Small intestine (tissue), 7 donors: ENCODE data around the gene TENM4. TPM values are rescaled to one million over a fixed set of nuclear protein-coding genes. Genes with fewer than 3 reads are reported as not detected.
"Not testable (repeated sequence)": the region's sequence is repeated elsewhere in the genome, so short reads cannot be mapped to it uniquely, and the experiment has no call there.

Experiments used
- DNase-seq, 2 donors: peaks; one replicate each; pipeline versions ENCODE4 v3.0.0 to v3.0.0-alpha.2; 2013
- FAIRE-seq: peaks from 2 replicates; lab custom pipeline; 2012; peaks lifted over from hg19 to GRCh38; lab: Jason Lieb, UNC
- H3K27ac ChIP-seq, 3 donors: one replicate each; pipeline ENCODE4 v1.5.1; 2013; ENCODE audit warnings: low read length in 2 of 3, mild to moderate bottlenecking in 2 of 3, control low read depth in 1 of 3, inconsistent platforms in 1 of 3, low read depth in 1 of 3, moderate library complexity in 1 of 3
- H3K27me3 ChIP-seq, 3 donors: one replicate each; pipeline ENCODE4 v1.6.1; 2013; ENCODE audit warnings: low read length in 3 of 3, inconsistent platforms in 1 of 3; ENCODE audit not compliant: control insufficient read depth in 3 of 3, insufficient read depth in 3 of 3
- H3K36me3 ChIP-seq, 3 donors: one replicate each; pipeline ENCODE4 v1.6.1; 2013; ENCODE audit warnings: low read length in 3 of 3, inconsistent platforms in 1 of 3, low read depth in 1 of 3, mild to moderate bottlenecking in 1 of 3, moderate library complexity in 1 of 3; ENCODE audit not compliant: control insufficient read depth in 3 of 3, insufficient read depth in 2 of 3
- H3K4me1 ChIP-seq, 3 donors: one replicate each; pipeline ENCODE4 v1.6.1; 2013; ENCODE audit warnings: low read length in 2 of 3, inconsistent platforms in 1 of 3, low read depth in 1 of 3, mild to moderate bottlenecking in 1 of 3, moderate library complexity in 1 of 3; ENCODE audit not compliant: control insufficient read depth in 3 of 3, insufficient read depth in 2 of 3
- H3K4me3 ChIP-seq, 3 donors: one replicate each; pipeline ENCODE4 v1.5.1; 2013; ENCODE audit warnings: low read length in 3 of 3, control low read depth in 1 of 3, inconsistent platforms in 1 of 3, low read depth in 1 of 3, mild to moderate bottlenecking in 1 of 3, moderate library complexity in 1 of 3
- H3K9me3 ChIP-seq, 2 donors: one replicate each; pipeline ENCODE4 v1.6.1; 2013; ENCODE audit warnings: low read depth in 1 of 2, low read length in 1 of 2; ENCODE audit not compliant: control insufficient read depth in 2 of 2, insufficient read depth in 1 of 2
- WGBS, 3 donors: extraction: QIAGEN DNeasy Blood & Tissue Kit; methylation state at CpG; one replicate each; pipeline ENCODE4 v1.1.7; 2013; 5-methylcytosine and 5-hydroxymethylcytosine counted together
- polyA plus RNA-seq, 4 donors: library from polyadenylated mRNA; stranded (reverse) in 3 of 4; unstranded in 1 of 4; fragments of 200-250 nt in 3 of 4; fragments of 120-200 nt in 1 of 4; gene quantifications; one replicate each; pipeline versions ENCODE4 v1.2.1 to v1.2.3, GENCODE V29; 2013
- donor health status: healthy with polysubstance abuse.
- donor health status: control.
- donor health status: control.
- donor health status: Bipolar disorder and iron deficiency.
- donor health status: healthy.

TENM4 gene
- polyA plus RNA-seq, 4 donors = under 0.01 to 0.96 (median 0.31) TPM; not detected in 1

DNA sequence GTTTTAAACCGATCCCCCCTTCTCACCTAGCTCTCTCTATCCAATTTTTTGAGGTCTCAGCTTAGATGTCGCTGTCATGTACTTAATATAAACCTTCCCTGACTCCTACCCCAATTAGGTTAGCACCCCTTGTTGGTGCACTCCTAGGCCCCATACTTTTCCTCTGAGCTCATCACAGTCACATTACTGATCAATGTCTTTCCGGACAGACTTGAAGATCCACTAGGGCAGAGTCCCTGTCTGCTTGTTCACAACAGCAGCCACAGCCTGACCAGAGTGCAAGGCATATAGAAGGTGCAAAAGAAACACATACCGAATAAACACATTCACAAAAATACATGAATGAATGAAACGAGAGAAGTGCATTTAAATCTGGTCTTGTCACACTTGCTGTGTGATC, 605.2 kb downstream of the TENM4 start:
- WGBS, 3 donors = 80 to 89% (median 84%) methylated on average over 5 of the region's 5 CpGs
- no peak overlapping the region for H3K27ac ChIP-seq
- no peak for FAIRE-seq
- H3K27me3 ChIP-seq = no peaks in the 10 kb centered on the region
- no peaks in the 10 kb centered on the region for H3K36me3 ChIP-seq
- DNase-seq = no peak
- no peak overlapping the region for H3K4me3 ChIP-seq
- H3K9me3 ChIP-seq = no peaks in the 10 kb centered on the region
- H3K4me1 ChIP-seq = no peaks in the 10 kb centered on the region

DNA sequence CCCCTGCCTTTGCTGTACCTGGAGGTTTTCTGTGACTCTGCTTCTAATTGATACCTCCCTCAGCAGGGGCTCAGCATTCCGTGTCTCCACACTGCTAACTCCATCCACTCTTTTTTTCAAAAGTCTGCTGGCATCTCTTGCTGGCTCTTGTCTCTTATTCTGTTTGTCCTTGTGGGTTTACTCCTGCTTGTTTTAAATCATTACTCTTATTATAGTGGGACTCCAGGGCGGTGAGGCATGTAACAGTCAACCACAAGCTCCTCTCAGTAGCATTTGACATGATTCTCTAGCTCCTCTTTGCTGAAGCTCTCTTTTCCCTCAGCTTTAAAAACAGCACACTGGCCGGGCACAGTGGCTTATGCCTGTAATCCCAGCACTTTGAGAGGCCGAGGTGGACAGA, 605.9 kb downstream of the TENM4 start:
- FAIRE-seq = no peak
- no peak overlapping the region for H3K4me3 ChIP-seq
- DNase-seq = no peak
- H3K27me3 ChIP-seq = no peaks in the 10 kb centered on the region
- H3K4me1 ChIP-seq = no peaks in the 10 kb centered on the region
- 84 to 90% (median 88%) methylated on average over 4 of the region's 4 CpGs for WGBS, 3 donors
- H3K9me3 ChIP-seq = no peaks in the 10 kb centered on the region
- H3K27ac ChIP-seq = no peak overlapping the region
- H3K36me3 ChIP-seq = no peaks in the 10 kb centered on the region

DNA sequence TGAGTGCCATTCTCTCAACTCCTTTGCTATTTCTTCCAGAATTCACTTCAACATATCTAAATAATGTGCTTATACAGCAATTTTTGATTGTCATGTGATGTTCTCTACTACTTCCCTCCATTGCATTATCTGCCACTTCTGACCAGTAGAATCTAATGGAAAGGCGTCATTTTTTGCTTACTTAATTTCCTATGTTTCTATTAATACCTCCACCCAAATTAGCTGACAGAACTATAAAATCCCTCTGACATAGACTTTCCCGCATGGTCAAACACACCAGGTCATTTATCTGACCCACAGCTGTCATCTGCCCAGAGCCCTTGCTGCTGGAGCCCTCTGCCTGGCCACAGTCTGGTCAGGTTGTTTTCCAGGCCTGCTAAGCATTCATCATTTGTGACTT, 607.6 kb downstream of the TENM4 start:
- H3K4me1 ChIP-seq = no peaks in the 10 kb centered on the region
- FAIRE-seq = no peak
- H3K27me3 ChIP-seq = no peaks in the 10 kb centered on the region
- no peak for DNase-seq
- no peak overlapping the region for H3K27ac ChIP-seq
- no peak overlapping the region for H3K4me3 ChIP-seq
- H3K36me3 ChIP-seq = no peaks in the 10 kb centered on the region
- H3K9me3 ChIP-seq = no peaks in the 10 kb centered on the region
- WGBS, 3 donors = 77 to 86% (median 80%) methylated on average over 2 of the region's 2 CpGs

DNA sequence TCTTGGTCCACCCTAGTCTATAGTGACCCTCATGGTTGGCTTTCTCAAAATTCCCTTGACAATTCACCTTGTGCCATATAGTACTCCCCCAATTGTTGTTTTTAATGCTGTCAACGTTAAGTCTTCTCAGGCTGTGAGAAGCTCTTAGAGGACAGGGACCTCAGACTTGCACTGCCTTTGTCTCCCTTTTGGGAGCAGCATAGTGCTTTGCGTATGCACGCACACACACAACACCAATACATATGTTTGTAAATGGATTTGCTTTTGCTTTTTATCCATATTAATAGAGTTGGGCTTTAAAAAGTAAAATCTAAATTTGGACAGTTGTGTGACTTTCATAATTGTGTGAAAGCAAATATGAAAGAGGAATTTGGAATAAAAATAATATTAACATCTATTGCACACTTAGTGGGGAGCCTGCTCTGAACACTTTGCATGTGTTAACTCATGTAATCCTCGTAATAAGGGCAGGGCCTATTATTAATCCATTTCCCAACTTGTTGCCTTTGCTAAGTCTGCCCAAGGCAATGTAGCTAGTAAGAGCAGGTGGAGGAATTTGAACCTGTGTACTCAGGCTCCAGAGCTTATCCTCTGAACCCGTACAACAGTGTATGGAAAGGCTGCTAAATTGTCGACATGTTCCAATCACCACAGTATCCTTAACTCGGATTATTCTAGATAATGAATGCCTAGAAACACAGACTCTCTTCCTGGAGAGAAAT, 608.4 kb downstream of the TENM4 start:
- FAIRE-seq = no peak
- Histone ChIP-seq H3K36me3 (no peaks in the 10 kb centered on the region), H3K4me3 (no peak overlapping the region), H3K4me1 (no peaks in the 10 kb centered on the region), H3K27ac (no peak overlapping the region), H3K9me3 (no peaks in the 10 kb centered on the region), H3K27me3 (no peaks in the 10 kb centered on the region)
- DNase-seq = no peak
- 60 to 74% (median 63%) methylated on average over 7 of the region's 7 CpGs for WGBS, 3 donors

DNA sequence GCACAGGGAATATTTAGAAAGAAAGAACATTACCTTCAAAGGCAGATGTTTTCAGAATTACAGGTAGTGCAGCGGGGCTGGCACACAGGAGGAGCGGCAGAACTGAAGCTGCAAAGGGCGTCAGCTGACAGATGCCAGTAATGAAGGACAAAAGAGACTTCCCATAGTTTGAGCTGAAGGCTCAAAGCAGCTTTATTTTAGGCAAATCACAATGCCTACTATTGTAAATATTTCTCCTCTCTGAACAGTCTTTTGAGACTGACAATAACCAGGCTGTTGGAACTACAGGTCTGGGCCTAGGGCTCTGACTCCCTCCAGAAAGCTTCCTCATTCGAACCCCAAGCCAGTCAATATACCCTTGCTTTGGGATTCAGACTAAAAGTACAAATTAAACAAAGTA, 609.3 kb downstream of the TENM4 start:
- H3K36me3 ChIP-seq = no peaks in the 10 kb centered on the region
- H3K4me1 ChIP-seq = no peaks in the 10 kb centered on the region
- DNase-seq (no peak), FAIRE-seq (no peak)
- no peak overlapping the region for H3K4me3 ChIP-seq
- 79 to 93% (median 90%) methylated on average over 4 of the region's 4 CpGs for WGBS, 3 donors
- no peak overlapping the region for H3K27ac ChIP-seq
- no peaks in the 10 kb centered on the region for H3K27me3 ChIP-seq
- H3K9me3 ChIP-seq = no peaks in the 10 kb centered on the region

DNA sequence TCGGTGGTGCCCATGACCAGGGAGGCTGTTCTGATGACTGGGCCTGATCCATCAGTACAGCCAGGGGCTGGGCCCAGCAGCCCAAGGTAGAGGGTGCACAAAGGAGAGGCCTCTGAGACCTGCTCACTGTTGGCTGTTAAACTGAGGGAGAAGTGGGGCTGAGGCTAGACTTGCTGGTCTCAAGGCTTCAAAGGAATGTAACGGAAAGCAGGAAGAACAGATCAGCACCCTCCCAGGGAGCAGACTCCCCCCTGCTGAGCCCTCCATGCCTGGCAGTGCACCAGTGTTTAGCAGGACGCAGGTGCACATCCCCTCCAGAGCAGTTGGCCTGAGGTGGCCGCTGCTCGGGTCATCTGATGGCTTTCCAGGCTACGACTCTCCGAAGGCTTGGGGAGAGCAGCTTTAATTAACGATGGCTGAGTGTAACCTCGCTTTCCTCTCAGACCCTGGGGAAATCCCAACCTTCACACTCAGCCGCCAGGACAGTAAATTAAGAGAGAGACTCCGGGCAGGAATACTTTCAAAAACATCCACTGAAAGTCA, 610.5 kb downstream of the TENM4 start:
- Histone ChIP-seq H3K27ac (no peak overlapping the region), H3K4me3 (no peak overlapping the region), H3K4me1 (no peaks in the 10 kb centered on the region), H3K36me3 (no peaks in the 10 kb centered on the region), H3K27me3 (no peaks in the 10 kb centered on the region), H3K9me3 (no peaks in the 10 kb centered on the region)
- FAIRE-seq = no peak
- WGBS, 3 donors = 81 to 95% (median 85%) methylated on average over 11 of the region's 11 CpGs
- DNase-seq = no peak

DNA sequence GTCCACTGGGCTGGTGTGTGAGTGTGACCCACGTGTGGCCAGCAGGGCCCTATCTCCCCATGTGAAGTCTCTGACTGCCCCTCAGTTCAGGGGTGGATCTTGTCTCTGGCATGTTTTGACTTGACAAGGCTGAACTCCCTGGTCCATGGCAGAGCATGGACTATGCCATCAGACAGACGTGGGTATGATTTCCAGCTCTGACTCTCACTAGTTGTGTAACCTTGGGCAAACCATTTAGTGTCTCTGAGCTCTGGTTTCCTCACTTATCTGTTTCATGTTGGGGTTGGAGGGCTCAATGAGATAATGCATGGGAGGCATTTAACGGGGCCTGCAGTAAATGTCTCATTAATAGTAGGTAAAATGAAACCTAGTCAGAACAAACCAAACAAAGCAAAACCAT, 611.7 kb downstream of the TENM4 start:
- Histone ChIP-seq H3K4me1 (no peaks in the 10 kb centered on the region), H3K27me3 (no peaks in the 10 kb centered on the region), H3K27ac (no peak overlapping the region), H3K9me3 (no peaks in the 10 kb centered on the region), H3K4me3 (no peak overlapping the region), H3K36me3 (no peaks in the 10 kb centered on the region)
- FAIRE-seq (no peak), DNase-seq (no peak)
- 59 to 70% (median 67%) methylated on average over 3 of the region's 3 CpGs for WGBS, 3 donors

DNA sequence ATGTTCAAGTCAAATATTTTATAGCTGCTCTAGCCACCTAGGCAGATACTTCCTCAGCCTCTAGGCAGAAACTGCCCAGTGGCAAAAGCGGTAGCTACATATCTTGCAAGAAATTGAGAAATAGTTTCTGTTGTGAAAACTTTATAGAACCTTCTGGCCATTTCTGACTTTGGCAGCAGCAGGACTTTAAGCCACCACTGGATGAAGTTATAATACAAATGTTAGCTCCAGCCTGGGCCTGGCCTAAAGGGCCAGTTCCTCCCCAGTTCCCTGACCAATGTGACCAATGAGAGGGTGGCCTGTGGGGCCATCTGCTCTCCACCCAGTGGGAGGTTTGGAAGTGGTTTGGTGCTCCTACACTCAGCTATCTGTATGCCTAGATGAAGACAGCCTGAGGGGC, 612.2 kb downstream of the TENM4 start:
- H3K4me3 ChIP-seq = no peak overlapping the region
- no peaks in the 10 kb centered on the region for H3K4me1 ChIP-seq
- no peaks in the 10 kb centered on the region for H3K36me3 ChIP-seq
- DNase-seq (no peak), FAIRE-seq (no peak)
- no peaks in the 10 kb centered on the region for H3K9me3 ChIP-seq
- WGBS, 3 donors = 78 to 100% (median 92%) methylated on average over 1 of the region's 1 CpG
- no peaks in the 10 kb centered on the region for H3K27me3 ChIP-seq
- H3K27ac ChIP-seq = no peak overlapping the region

DNA sequence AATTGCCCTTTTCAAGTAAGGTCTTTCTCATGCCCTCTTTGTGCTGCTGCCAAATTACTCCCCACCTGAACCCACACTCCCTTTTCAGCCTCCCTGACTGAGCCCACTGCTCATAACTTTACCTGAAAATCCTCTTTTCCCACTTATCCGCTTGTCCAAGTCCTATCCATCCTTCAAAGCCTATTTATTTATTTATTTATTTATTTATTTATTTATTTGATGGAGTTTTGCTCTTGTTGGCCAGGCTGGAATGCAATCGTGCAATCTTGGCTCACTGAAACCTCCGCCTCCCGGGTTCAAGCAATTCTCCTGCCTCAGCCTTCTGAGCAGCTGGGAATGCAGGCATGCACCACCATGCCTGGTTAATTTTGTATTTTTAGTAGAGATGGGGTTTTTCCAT, 613.5 kb downstream of the TENM4 start:
- not testable (repeated sequence) for DNase-seq, H3K27ac ChIP-seq, H3K27me3 ChIP-seq, H3K4me1 ChIP-seq, H3K9me3 ChIP-seq, H3K4me3 ChIP-seq, FAIRE-seq, H3K36me3 ChIP-seq
- WGBS, 3 donors = 91 to 92% (median 92%) methylated on average over 4 of the region's 4 CpGs
